HepG2 (cell line): Measurements from ENCODE around the gene APBA1. TPM values are rescaled to one million over a fixed set of nuclear protein-coding genes. Genes with fewer than 3 reads are reported as not detected.

Source experiments
- ATAC-seq: fragments of 200-7000 bp; cut with Tn5 transposase; 3 replicates; pipeline ENCODE4 v1.9.1; 2020; ENCODE audit warnings: mild to moderate bottlenecking, moderate library complexity
- BruUV-seq: library from RNA; stranded (reverse); fragments of 400-500 nt; replicated peaks from 2 replicates; lab custom pipeline; 2021; lab: Mats Ljungman, UMichigan
- CTCF ChIA-PET: fragments of 300-600 bp; formaldehyde crosslinking; extraction: SDS; loops from one replicate; lab custom pipeline; 2021; ENCODE audit warnings: low total read pairs, inconsistent platforms, low intra/inter-chr PET ratio; lab: Yijun Ruan, JAX
- POLR2A ChIA-PET: fragments of 350-600 bp; sonication (Branson Sonifier 250); formaldehyde crosslinking; loops from one replicate; lab custom pipeline; 2020; ENCODE audit warnings: antibody characterized with exemption, inconsistent platforms; lab: Yijun Ruan, JAX
- DNase-seq: peaks from one replicate; pipeline ENCODE4 v3.0.0-alpha.2; 2015; ENCODE audit warnings: low spot score
- FAIRE-seq: peaks from 3 replicates; lab custom pipeline; 2011; peaks lifted over from hg19 to GRCh38; lab: Jason Lieb, UNC
- H2AFZ ChIP-seq: one replicate; pipeline ENCODE4 v1.6.1; 2011; ENCODE audit warnings: low read length, inconsistent platforms
- H3K27ac ChIP-seq: fragments of 300-600 bp; 3 replicates; pipeline ENCODE4 v1.8.0; 2011; ENCODE audit warnings: mixed run types, mild to moderate bottlenecking, mixed read lengths, low read length, inconsistent platforms; ENCODE audit not compliant: insufficient read depth; ENCODE audit errors: extremely low read length
- H3K27me3 ChIP-seq, 2 experiments: fragments of 200-600 bp in 1 of 2; 2 replicates in 1 of 2; 3 replicates in 1 of 2; pipeline versions ENCODE4 v1.6.0 to v1.8.0; 2011; ENCODE audit warnings: low read length in 2 of 2, mild to moderate bottlenecking in 2 of 2, moderate library complexity in 2 of 2, inconsistent platforms in 1 of 2; ENCODE audit not compliant: insufficient read depth in 2 of 2, control insufficient read depth in 1 of 2
- H3K36me3 ChIP-seq, 2 experiments: fragments of 200-600 bp in 1 of 2; replicated peaks in 1 of 2; 2 replicates in 1 of 2; 3 replicates in 1 of 2; pipeline versions ENCODE4 v1.5.1 to v1.8.0; 2011; ENCODE audit warnings: low read length in 2 of 2, inconsistent platforms in 1 of 2; ENCODE audit not compliant: insufficient read depth in 2 of 2, control insufficient read depth in 1 of 2
- H3K4me1 ChIP-seq: 2 replicates; pipeline ENCODE4 v1.5.1; 2012; ENCODE audit warnings: low read length, inconsistent platforms; ENCODE audit not compliant: insufficient read depth
- H3K4me2 ChIP-seq: 2 replicates; pipeline ENCODE4 v1.6.0; 2011; ENCODE audit warnings: low read depth, low read length, inconsistent platforms
- H3K4me3 ChIP-seq, 3 experiments: fragments of 200-600 bp in 1 of 3; sonication (generic), shearing (Covaris generic) in 1 of 3; replicated peaks in 1 of 3; 2 replicates each; pipeline ENCODE4 v1.5.1; 2011 to 2016; ENCODE audit warnings: low read length in 3 of 3, inconsistent platforms in 2 of 3, low read depth in 2 of 3, mild to moderate bottlenecking in 2 of 3, control low read depth in 1 of 3, mixed read lengths in 1 of 3; ENCODE audit not compliant: insufficient read depth in 1 of 3
- H3K79me2 ChIP-seq: one replicate; pipeline ENCODE4 v1.6.1; 2011; ENCODE audit warnings: low read length, inconsistent platforms; ENCODE audit not compliant: insufficient read depth
- H3K9ac ChIP-seq: 2 replicates; pipeline ENCODE4 v1.6.0; 2011; ENCODE audit warnings: mild to moderate bottlenecking, low read depth, low read length, inconsistent platforms; ENCODE audit not compliant: insufficient read depth
- H3K9me3 ChIP-seq: 2 replicates; pipeline ENCODE4 v1.5.1; 2012; ENCODE audit warnings: mild to moderate bottlenecking, low read length
- H4K20me1 ChIP-seq: 2 replicates; pipeline ENCODE4 v1.6.0; 2011; ENCODE audit warnings: inconsistent platforms, mild to moderate bottlenecking, low read length, moderate library complexity; ENCODE audit not compliant: insufficient read depth
- BRD4 ChIP-seq: sonication (generic); formaldehyde crosslinking; IDR thresholded peaks from 2 replicates; pipeline ENCODE4 v1.4.0; 2020; ENCODE audit warnings: missing genetic modification reagents
- CENPX ChIP-seq: sonication (generic); formaldehyde crosslinking; IDR thresholded peaks from 2 replicates; pipeline ENCODE4 v1.9.0; 2021; ENCODE audit warnings: mild to moderate bottlenecking, missing genetic modification reagents, moderate library complexity
- E2F2 ChIP-seq: sonication (generic); formaldehyde crosslinking; IDR thresholded peaks from 2 replicates; pipeline ENCODE4 v1.4.0; 2020; ENCODE audit warnings: missing genetic modification reagents, borderline replicate concordance
- FOSL1 ChIP-seq: sonication (generic); formaldehyde crosslinking; IDR thresholded peaks from 2 replicates; pipeline ENCODE4 v1.9.0; 2021; ENCODE audit warnings: missing genetic modification reagents, borderline replicate concordance
- GATAD2A ChIP-seq: IDR thresholded peaks from 2 replicates; pipeline ENCODE4 v1.6.1; 2016
- MAX ChIP-seq: IDR thresholded peaks from 2 replicates; pipeline ENCODE4 v1.6.1; 2012; ENCODE audit warnings: inconsistent platforms
- MBNL3 ChIP-seq: fragments of 250-450 bp; sonication (Bioruptor Pico); conservative IDR thresholded peaks from 2 replicates; pipeline ENCODE4 v1.8.0; 2022; ENCODE audit warnings: mild to moderate bottlenecking, inconsistent platforms
- NR2F6 ChIP-seq, 2 experiments: IDR thresholded peaks; 2 replicates each; pipeline ENCODE4 v1.6.1; 2016; ENCODE audit warnings: antibody characterized with exemption in 1 of 2, mild to moderate bottlenecking in 1 of 2
- PHF5A ChIP-seq: IDR thresholded peaks from one replicate; pipeline ENCODE4 v1.6.1; 2018; ENCODE audit warnings: low read depth, missing genetic modification reagents; ENCODE audit not compliant: unreplicated experiment
- RBM39 ChIP-seq: fragments of 200-400 bp; formaldehyde crosslinking; IDR thresholded peaks from one replicate; pipeline ENCODE4 v1.6.1; 2018; ENCODE audit warnings: antibody characterized with exemption, mild to moderate bottlenecking, low read depth, low read length; ENCODE audit not compliant: poor library complexity, severe bottlenecking
- SMARCC2 ChIP-seq: fragments of 450-650 bp; IDR thresholded peaks from 2 replicates; pipeline ENCODE4 v1.6.1; 2017; ENCODE audit warnings: antibody characterized with exemption, mild to moderate bottlenecking
- ZNF205 ChIP-seq: IDR thresholded peaks from 2 replicates; pipeline ENCODE4 v1.6.1; 2018; ENCODE audit warnings: missing biosample characterization, missing genetic modification reagents
- ZNF331 ChIP-seq: sonication (generic); formaldehyde crosslinking; IDR thresholded peaks from 2 replicates; pipeline ENCODE4 v1.4.0; 2020; ENCODE audit warnings: missing genetic modification reagents
- ZNF513 ChIP-seq: sonication (generic); formaldehyde crosslinking; conservative IDR thresholded peaks from 2 replicates; pipeline ENCODE4 v1.5.0; 2020; ENCODE audit warnings: missing genetic modification reagents
- ZNF598 ChIP-seq: sonication (generic); formaldehyde crosslinking; IDR thresholded peaks from 2 replicates; pipeline ENCODE4 v1.5.1; 2020; ENCODE audit warnings: mild to moderate bottlenecking, missing genetic modification reagents, borderline replicate concordance
- ZNF660 ChIP-seq: sonication (generic); formaldehyde crosslinking; IDR thresholded peaks from 2 replicates; pipeline ENCODE4 v1.5.1; 2020; ENCODE audit warnings: mild to moderate bottlenecking, low read depth, missing genetic modification reagents, borderline replicate concordance
- ZNF737 ChIP-seq: sonication (generic); formaldehyde crosslinking; IDR thresholded peaks from 2 replicates; pipeline ENCODE4 v1.5.0; 2020; ENCODE audit warnings: missing genetic modification reagents, mild to moderate bottlenecking, borderline replicate concordance
- ZSCAN20 ChIP-seq: sonication (generic); formaldehyde crosslinking; IDR thresholded peaks from 2 replicates; pipeline ENCODE4 v1.4.0; 2020; ENCODE audit warnings: missing genetic modification reagents, mild to moderate bottlenecking, borderline replicate concordance
- WGBS: methylation state at CpG from one replicate; pipeline ENCODE4 v1.1.6; 2017; ENCODE audit warnings: low lambda C conversion rate; 5-methylcytosine and 5-hydroxymethylcytosine counted together
- in situ Hi-C: cut with HindIII; loops from 2 replicates; pipeline ENCODE4 v1.10.0; 2017; ENCODE audit warnings: low pct_unique_long_range_greater_than_20kb; ENCODE audit not compliant: extremely low pct_ligation_motif_present
- intact Hi-C: fragments of 100-400 bp; cut with micrococcal nuclease; formaldehyde crosslinking; loops from one replicate; pipeline ENCODE4 v1.10.0; 2022; ENCODE audit not compliant: unreplicated experiment
- polyA plus RNA-seq, 8 experiments: library from polyadenylated mRNA; depleted of rRNA in 3 of 8; stranded (reverse) in 7 of 8; unstranded in 1 of 8; fragments of >200 nt; fragmentation: Illumina TruSeq in 4 of 8; extraction: Trizol in 4 of 8; gene quantifications; 2 replicates each; pipeline versions ENCODE4 v1.2.1 to v1.2.3, GENCODE V29; 2011 to 2016; ENCODE audit warnings: low read depth in 4 of 8, missing spikeins in 1 of 8, mixed read lengths in 1 of 8; ENCODE audit not compliant: insufficient read depth in 1 of 8
- total RNA-seq, 5 experiments: library from RNA; depleted of rRNA; stranded (reverse); fragments of >200 nt; fragmentation: Illumina TruSeq; extraction: Trizol; gene quantifications; 2 replicates each; pipeline ENCODE4 v1.2.3, GENCODE V29; 2016; ENCODE audit warnings: low read depth in 1 of 5

Gene APBA1
- total and polyA plus RNA-seq, 2 of the 13 experiments (the other 11 are each of a cell fraction or from before 2014, with no cell fraction given) = 0.15 TPM; not detected in 1

DNA sequence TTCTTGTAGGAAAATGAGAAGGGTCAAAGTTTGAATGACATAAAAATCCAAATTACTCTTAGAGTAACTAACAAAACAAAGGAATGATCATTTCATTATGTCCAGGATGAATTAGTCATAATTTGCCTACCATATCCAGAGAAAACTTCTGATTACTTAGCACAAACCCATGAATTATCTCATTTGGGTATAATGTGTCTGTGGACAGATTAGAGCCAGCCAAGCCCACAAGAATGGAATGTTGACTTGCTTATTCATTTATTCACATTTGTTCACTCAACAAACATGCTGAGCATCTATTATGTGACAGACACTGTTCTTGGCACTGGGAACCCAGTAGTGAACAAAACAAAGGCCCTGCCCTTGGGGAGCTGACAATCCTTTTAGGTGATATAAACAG lies 87.4 kb downstream of the APBA1 start (continued):
- TF ChIP-seq ZNF660 (CRISPR knock-in tag) (no peak), BRD4 (no peak), NR2F6 (IDR thresholded peaks at IDR 0.05) (no peak), NR2F6 (CRISPR knock-in tag; IDR thresholded peaks at IDR 0.05) (no peak), ZNF331 (no peak), PHF5A (CRISPR knock-in tag) (no peak)

DNA sequence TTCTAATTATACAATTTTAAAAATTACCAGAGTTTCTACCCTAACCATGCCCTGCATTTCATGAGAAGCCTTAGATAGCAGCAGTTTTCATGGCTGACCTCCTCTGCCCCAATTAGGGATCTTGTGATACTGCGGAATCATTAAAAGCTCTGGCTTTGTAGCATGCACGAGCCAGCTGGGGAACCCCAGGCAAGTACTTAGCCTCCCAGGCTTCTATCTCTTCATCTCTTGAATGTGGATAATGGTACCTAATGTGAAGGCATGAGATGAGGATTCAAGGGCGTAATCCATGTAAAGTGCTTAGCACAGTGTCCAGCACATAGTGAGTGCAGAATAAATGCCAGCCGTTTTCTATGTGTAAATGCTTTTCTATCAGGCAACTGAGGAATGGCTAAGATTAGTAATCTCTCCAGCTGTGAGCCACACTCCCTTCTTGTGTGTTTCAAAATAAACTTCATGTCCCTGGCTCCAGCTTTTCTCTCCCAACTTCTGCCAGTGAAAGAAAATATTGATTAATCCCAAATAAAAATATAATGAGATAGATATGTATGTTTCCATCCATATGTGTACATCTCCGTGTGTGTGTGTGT lies 88.4 kb downstream of the APBA1 start:
- Histone ChIP-seq H3K27ac (no peak overlapping the region), H2AFZ (no peak overlapping the region), H3K4me1 (peaks cover 35% of the 10 kb centered on the region), H3K27me3 (peaks cover 0 to 2% of the 10 kb centered on the region in 2 experiments; a peak in 1 of 5 replicates), H3K9me3 (no peaks in the 10 kb centered on the region), H4K20me1 (no peaks in the 10 kb centered on the region), H3K4me2 (no peak overlapping the region), H3K4me3 (no peak overlapping the region), H3K9ac (no peak overlapping the region), H3K36me3 (no peaks in the 10 kb centered on the region), H3K79me2 (no peaks in the 10 kb centered on the region)
- intact Hi-C loops = no loop called here
- FAIRE-seq = no peak
- ATAC-seq = no peak
- in situ Hi-C loops = no loop called here
- BruUV-seq = no TSS peak
- no peak for DNase-seq
- ChIA-PET CTCF (no interaction called here), POLR2A (no interaction called here)
- TF ChIP-seq ZSCAN20 (CRISPR knock-in tag) (no peak), SMARCC2 (no peak), MBNL3 (CRISPR knock-in tag) (no peak), E2F2 (CRISPR knock-in tag) (no peak), GATAD2A (CRISPR knock-in tag) (no peak), CENPX (CRISPR knock-in tag) (no peak), ZNF737 (CRISPR knock-in tag) (no peak), FOSL1 (no peak), RBM39 (no peak), ZNF205 (CRISPR knock-in tag) (no peak), ZNF513 (CRISPR knock-in tag) (no peak), MAX (no peak), ZNF598 (CRISPR knock-in tag) (no peak)
- 27% methylated on average over 5 of the region's 5 CpGs for WGBS
